H1 (cell line): ENCODE data around the gene LCA5.

ENCODE experiments used
- BACH1 ChIP-seq: IDR thresholded peaks from 2 replicates; pipeline ENCODE4 v1.6.1; 2012; ENCODE audit warnings: low read length, improper control_type of control experiment
- EZH2 ChIP-seq: fragments of 200-600 bp; sonication (generic); IDR thresholded peaks from 2 replicates; pipeline ENCODE4 v1.7.1; 2012; ENCODE audit warnings: low read depth, mild to moderate bottlenecking, moderate library complexity, low read length, inconsistent platforms; ENCODE audit not compliant: severe bottlenecking
- TAF1 ChIP-seq: IDR thresholded peaks from 2 replicates; pipeline ENCODE4 v1.6.1; 2011; ENCODE audit warnings: mild to moderate bottlenecking, low read depth, low read length
- TF ChIP-seq, protein P1 (sequence below), 3 experiments: IDR thresholded peaks; 1 replicate in 2 of 3; 2 replicates in 1 of 3; pipeline versions ENCODE4 v1.5.1 to v1.6.1; 2011; ENCODE audit warnings: low read length in 3 of 3, mild to moderate bottlenecking in 3 of 3, inconsistent platforms in 2 of 3, low read depth in 1 of 3, moderate library complexity in 1 of 3; ENCODE audit not compliant: insufficient read depth in 1 of 3; ENCODE audit errors: control extremely low read depth in 1 of 3

DNA sequence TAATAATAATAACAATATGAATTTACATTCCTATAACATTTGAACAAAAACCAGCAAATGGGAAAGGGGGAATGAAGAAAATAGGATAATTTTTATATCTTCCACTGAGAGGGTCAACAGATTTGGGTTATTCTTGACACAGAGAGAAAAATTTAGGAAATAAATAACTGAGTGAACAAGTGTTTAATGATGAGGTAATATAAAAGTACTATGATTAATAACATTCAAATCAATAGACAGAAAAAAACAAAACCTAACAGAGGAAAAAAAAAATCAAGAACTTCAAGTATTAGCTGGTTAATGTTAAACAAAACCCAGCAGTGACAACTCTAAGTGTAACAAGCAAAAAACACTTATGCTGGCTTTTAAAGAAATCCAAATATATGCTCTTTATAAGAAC, 66.5 kb downstream of the LCA5 start:
- TF ChIP-seq EZH2 (no peak), TAF1 (no peak), BACH1 (no peak)
- TF ChIP-seq, protein P1, sequence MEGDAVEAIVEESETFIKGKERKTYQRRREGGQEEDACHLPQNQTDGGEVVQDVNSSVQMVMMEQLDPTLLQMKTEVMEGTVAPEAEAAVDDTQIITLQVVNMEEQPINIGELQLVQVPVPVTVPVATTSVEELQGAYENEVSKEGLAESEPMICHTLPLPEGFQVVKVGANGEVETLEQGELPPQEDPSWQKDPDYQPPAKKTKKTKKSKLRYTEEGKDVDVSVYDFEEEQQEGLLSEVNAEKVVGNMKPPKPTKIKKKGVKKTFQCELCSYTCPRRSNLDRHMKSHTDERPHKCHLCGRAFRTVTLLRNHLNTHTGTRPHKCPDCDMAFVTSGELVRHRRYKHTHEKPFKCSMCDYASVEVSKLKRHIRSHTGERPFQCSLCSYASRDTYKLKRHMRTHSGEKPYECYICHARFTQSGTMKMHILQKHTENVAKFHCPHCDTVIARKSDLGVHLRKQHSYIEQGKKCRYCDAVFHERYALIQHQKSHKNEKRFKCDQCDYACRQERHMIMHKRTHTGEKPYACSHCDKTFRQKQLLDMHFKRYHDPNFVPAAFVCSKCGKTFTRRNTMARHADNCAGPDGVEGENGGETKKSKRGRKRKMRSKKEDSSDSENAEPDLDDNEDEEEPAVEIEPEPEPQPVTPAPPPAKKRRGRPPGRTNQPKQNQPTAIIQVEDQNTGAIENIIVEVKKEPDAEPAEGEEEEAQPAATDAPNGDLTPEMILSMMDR (IDR thresholded peaks at IDR 0.05; ENCODE audit: control extremely low read depth in 1 of 3, insufficient read depth in 1 of 3, low read depth in 1 of 3, low read length in 3 of 3), result no peak
